ENCODE data around the gene TLK2.
"Not testable (repeated sequence)": the region's sequence is repeated elsewhere in the genome, so short reads cannot be mapped to it uniquely, and the experiment has no call there.

TLK2 gene

GRCh38 chr17:62597920-62598319, 119.3 kb downstream of the TLK2 start:
- H3K9ac ChIP-seq = no peak overlapping the region
- H3K4me2 ChIP-seq = no peak overlapping the region
- H3K4me3 ChIP-seq = no peak overlapping the region
- H3K9me3 ChIP-seq (replicated peaks in 1 of 11) = peaks cover 29 to 45% (median 42%) of the 10 kb centered on the region in 11 experiments
- no peaks in the 10 kb centered on the region for H3K27me3 ChIP-seq
- TF ChIP-seq Cebpa-rat (IDR thresholded peaks at IDR 0.05) = no peak
- H4K20me1 ChIP-seq = peaks cover 0 to 31% (median 0%) of the 10 kb centered on the region in 11 experiments; a peak in 4 of 22 replicates
- H3K36me3 ChIP-seq = peaks cover 99 to 100% (median 100%) of the 10 kb centered on the region in 11 experiments
- no peak overlapping the region for H3K27ac ChIP-seq
- no peaks in the 10 kb centered on the region for H3K4me1 ChIP-seq

- no peak overlapping the region for H3K27ac ChIP-seq
- no peak for TF ChIP-seq Cebpa-rat (IDR thresholded peaks at IDR 0.05)
- H3K4me1 ChIP-seq = no peaks in the 10 kb centered on the region
- no peak overlapping the region for H3K9ac ChIP-seq
- no peak overlapping the region for H3K4me3 ChIP-seq
- H3K4me2 ChIP-seq = no peak overlapping the region
- H4K20me1 ChIP-seq = peaks cover 0 to 33% (median 0%) of the 10 kb centered on the region in 11 experiments; a peak in 4 of 22 replicates
- peaks cover 14 to 25% (median 22%) of the 10 kb centered on the region in 11 experiments for H3K9me3 ChIP-seq (replicated peaks in 1 of 11)
- H3K27me3 ChIP-seq = no peaks in the 10 kb centered on the region
- H3K36me3 ChIP-seq = peaks cover 97 to 100% (median 100%) of the 10 kb centered on the region in 11 experiments
These were observed 121.5 kb downstream of the TLK2 start for GRCh38 chr17:62599964-62600657.

GRCh38 chr17:62600805-62601204, 122.2 kb downstream of the TLK2 start:
- TF ChIP-seq Cebpa-rat (IDR thresholded peaks at IDR 0.05) = no peak
- Histone ChIP-seq H3K36me3 (peaks cover 97 to 100% (median 100%) of the 10 kb centered on the region in 11 experiments), H3K4me3 (no peak overlapping the region), H3K27me3 (no peaks in the 10 kb centered on the region), H3K4me2 (no peak overlapping the region), H4K20me1 (peaks cover 0 to 33% (median 0%) of the 10 kb centered on the region in 11 experiments; a peak in 4 of 22 replicates), H3K4me1 (no peaks in the 10 kb centered on the region), H3K9me3 (replicated peaks in 1 of 11) (peaks cover 7 to 18% (median 15%) of the 10 kb centered on the region in 11 experiments; a peak in 21 of 22 replicates), H3K9ac (no peak overlapping the region), H3K27ac (no peak overlapping the region)

- Histone ChIP-seq H3K27me3 (no peaks in the 10 kb centered on the region), H3K4me2 (no peak overlapping the region), H3K9me3 (replicated peaks in 1 of 11) (peaks cover under 1 to 11% (median 9%) of the 10 kb centered on the region in 11 experiments; a peak in 21 of 22 replicates), H3K9ac (no peak overlapping the region), H3K27ac (no peak overlapping the region), H3K36me3 (peaks cover 97 to 100% (median 100%) of the 10 kb centered on the region in 11 experiments), H4K20me1 (peaks cover 0 to 33% (median 0%) of the 10 kb centered on the region in 11 experiments; a peak in 4 of 22 replicates), H3K4me1 (no peaks in the 10 kb centered on the region), H3K4me3 (no peak overlapping the region)
- no peak for TF ChIP-seq Cebpa-rat (IDR thresholded peaks at IDR 0.05)
These were observed 122.8 kb downstream of the TLK2 start for GRCh38 chr17:62601471-62601870.

GRCh38 chr17:62603783-62604182, 125.2 kb downstream of the TLK2 start:
- H3K4me3 ChIP-seq; H3K9ac ChIP-seq; H3K9me3 ChIP-seq (replicated peaks in 1 of 11); H3K4me2 ChIP-seq; H3K27ac ChIP-seq; H3K27me3 ChIP-seq: not testable (repeated sequence)
- Histone ChIP-seq H3K36me3 (peaks cover 98 to 100% (median 100%) of the 10 kb centered on the region in 11 experiments), H3K4me1 (peaks cover 0 to 18% (median 13%) of the 10 kb centered on the region in 10 experiments; a peak in 14 of 20 replicates), H4K20me1 (peaks cover 0 to 31% (median 0%) of the 10 kb centered on the region in 11 experiments; a peak in 4 of 22 replicates)

- Histone ChIP-seq H3K36me3 (peaks cover 98 to 100% (median 100%) of the 10 kb centered on the region in 11 experiments), H3K4me3 (no peak overlapping the region), H4K20me1 (peaks cover 0 to 26% (median 0%) of the 10 kb centered on the region in 11 experiments; a peak in 2 of 22 replicates), H3K9me3 (replicated peaks in 1 of 11) (no peaks in the 10 kb centered on the region), H3K4me2 (no peak overlapping the region), H3K27ac (no peak overlapping the region), H3K9ac (no peak overlapping the region), H3K27me3 (no peaks in the 10 kb centered on the region), H3K4me1 (peaks cover 0 to 36% (median 22%) of the 10 kb centered on the region in 10 experiments; a peak in 14 of 20 replicates)
- TF ChIP-seq Cebpa-rat (IDR thresholded peaks at IDR 0.05) = no peak
These were observed 127.0 kb downstream of the TLK2 start for GRCh38 chr17:62605588-62605987.

GRCh38 chr17:62611292-62611691, 132.7 kb downstream of the TLK2 start:
- Histone ChIP-seq H3K4me1 (peaks cover 0 to 70% (median 41%) of the 10 kb centered on the region in 10 experiments; a peak in 16 of 20 replicates), H3K27ac (peak overlapping the region in 8 of 11 experiments; percentile 1 to 86 (median 76); a peak in 12 of 22 replicates), H3K4me3 (no peak overlapping the region), H4K20me1 (peaks cover 0 to 6% (median 0%) of the 10 kb centered on the region in 11 experiments; a peak in 2 of 22 replicates), H3K4me2 (peak overlapping the region in 6 of 11 experiments; percentile 24 to 85 (median 76); a peak in 11 of 22 replicates), H3K36me3 (peaks cover 72 to 100% (median 98%) of the 10 kb centered on the region in 11 experiments), H3K9me3 (replicated peaks in 1 of 11) (no peaks in the 10 kb centered on the region), H3K9ac (peak overlapping the region in 5 of 11 experiments; percentile 20 to 72 (median 50); a peak in 4 of 22 replicates), H3K27me3 (no peaks in the 10 kb centered on the region)
- TF ChIP-seq Cebpa-rat (IDR thresholded peaks at IDR 0.05) = no peak

GRCh38 chr17:62611728-62612127, 133.1 kb downstream of the TLK2 start:
- TF ChIP-seq Cebpa-rat (IDR thresholded peaks at IDR 0.05) = no peak
- no peak overlapping the region for H3K4me3 ChIP-seq
- peaks cover 0 to 70% (median 41%) of the 10 kb centered on the region in 10 experiments; a peak in 16 of 20 replicates for H3K4me1 ChIP-seq
- peak overlapping the region in 6 of 11 experiments; percentile 30 to 72 (median 54); a peak in 9 of 22 replicates for H3K9ac ChIP-seq
- peaks cover 70 to 100% (median 95%) of the 10 kb centered on the region in 11 experiments for H3K36me3 ChIP-seq
- no peaks in the 10 kb centered on the region for H3K9me3 ChIP-seq (replicated peaks in 1 of 11)
- peaks cover 0 to 6% (median 0%) of the 10 kb centered on the region in 11 experiments; a peak in 2 of 22 replicates for H4K20me1 ChIP-seq
- H3K27ac ChIP-seq = peak overlapping the region; percentile 1 to 86 (median 63); a peak in 16 of 22 replicates
- H3K4me2 ChIP-seq = peak overlapping the region in 8 of 11 experiments; percentile 15 to 85 (median 69); a peak in 13 of 22 replicates
- H3K27me3 ChIP-seq = no peaks in the 10 kb centered on the region

- Histone ChIP-seq H3K4me2 (peak overlapping the region in 7 of 11 experiments; percentile 15 to 85 (median 75); a peak in 12 of 22 replicates), H3K27ac (peak overlapping the region in 10 of 11 experiments; percentile 19 to 86 (median 68); a peak in 16 of 22 replicates), H3K36me3 (peaks cover 66 to 100% (median 89%) of the 10 kb centered on the region in 11 experiments)
These were observed 133.7 kb downstream of the TLK2 start for GRCh38 chr17:62612289-62612688.

GRCh38 chr17:62613095-62613494, 134.5 kb downstream of the TLK2 start:
- Histone ChIP-seq H3K4me2 (peak overlapping the region in 4 of 11 experiments; percentile 32 to 85 (median 76); a peak in 4 of 22 replicates), H4K20me1 (peaks cover 0 to 12% (median 0%) of the 10 kb centered on the region in 11 experiments; a peak in 7 of 22 replicates), H3K4me1 (peaks cover 0 to 77% (median 38%) of the 10 kb centered on the region in 10 experiments; a peak in 16 of 20 replicates), H3K36me3 (peaks cover 58 to 93% (median 82%) of the 10 kb centered on the region in 11 experiments), H3K27ac (peak overlapping the region in 1 of 11 experiments; percentile 79; a peak in 3 of 22 replicates)
- H3K9ac ChIP-seq; H3K4me3 ChIP-seq; H3K9me3 ChIP-seq (replicated peaks in 1 of 11); H3K27me3 ChIP-seq: not testable (repeated sequence)

More at GRCh38 chr17:62612289-62612688, 133.7 kb downstream of the TLK2 start:
- Histone ChIP-seq H3K4me1 (peaks cover 0 to 76% (median 42%) of the 10 kb centered on the region in 10 experiments; a peak in 16 of 20 replicates), H3K9ac (peak overlapping the region in 6 of 11 experiments; percentile 30 to 72 (median 54); a peak in 9 of 22 replicates)
- H4K20me1 ChIP-seq; H3K9me3 ChIP-seq (replicated peaks in 1 of 11); H3K27me3 ChIP-seq; H3K4me3 ChIP-seq: not testable (repeated sequence)

All from BLaER1 treated with 17β-estradiol and CSF1 and Interleukin-3, amounts not matched to agents 10 nM and 100 nM (cell line).